Mononuclear cell (primary cell): ENCODE results near the gene PEX10. TPM values are rescaled to one million over a fixed set of nuclear protein-coding genes. Genes with fewer than 3 reads are reported as not detected.
"Not testable (repeated sequence)": the region's sequence is repeated elsewhere in the genome, so short reads cannot be mapped to it uniquely, and the experiment has no call there.

Experiments
- H3K27me3 ChIP-seq: 2 replicates; pipeline ENCODE4 v1.6.0; 2011; ENCODE audit warnings: low read length, control low read depth; ENCODE audit not compliant: insufficient read depth
- H3K4me1 ChIP-seq: 2 replicates; pipeline ENCODE4 v1.5.1; 2011; ENCODE audit warnings: mild to moderate bottlenecking, low read length, control low read depth; ENCODE audit not compliant: insufficient read depth
- H3K4me3 ChIP-seq: 2 replicates; pipeline ENCODE4 v1.5.1; 2011; ENCODE audit warnings: mild to moderate bottlenecking, low read length, moderate library complexity
- H3K9me3 ChIP-seq: 2 replicates; pipeline ENCODE4 v1.5.1; 2011; ENCODE audit warnings: low read depth, mild to moderate bottlenecking, control low read depth, low read length
- total RNA-seq: library from RNA; depleted of rRNA; stranded (reverse); fragments of >200 nt; gene quantifications from one replicate; pipeline ENCODE4 v1.2.3, GENCODE V29; 2012

PEX10 gene
- total RNA-seq, 1 donor = 7.5 TPM

DNA sequence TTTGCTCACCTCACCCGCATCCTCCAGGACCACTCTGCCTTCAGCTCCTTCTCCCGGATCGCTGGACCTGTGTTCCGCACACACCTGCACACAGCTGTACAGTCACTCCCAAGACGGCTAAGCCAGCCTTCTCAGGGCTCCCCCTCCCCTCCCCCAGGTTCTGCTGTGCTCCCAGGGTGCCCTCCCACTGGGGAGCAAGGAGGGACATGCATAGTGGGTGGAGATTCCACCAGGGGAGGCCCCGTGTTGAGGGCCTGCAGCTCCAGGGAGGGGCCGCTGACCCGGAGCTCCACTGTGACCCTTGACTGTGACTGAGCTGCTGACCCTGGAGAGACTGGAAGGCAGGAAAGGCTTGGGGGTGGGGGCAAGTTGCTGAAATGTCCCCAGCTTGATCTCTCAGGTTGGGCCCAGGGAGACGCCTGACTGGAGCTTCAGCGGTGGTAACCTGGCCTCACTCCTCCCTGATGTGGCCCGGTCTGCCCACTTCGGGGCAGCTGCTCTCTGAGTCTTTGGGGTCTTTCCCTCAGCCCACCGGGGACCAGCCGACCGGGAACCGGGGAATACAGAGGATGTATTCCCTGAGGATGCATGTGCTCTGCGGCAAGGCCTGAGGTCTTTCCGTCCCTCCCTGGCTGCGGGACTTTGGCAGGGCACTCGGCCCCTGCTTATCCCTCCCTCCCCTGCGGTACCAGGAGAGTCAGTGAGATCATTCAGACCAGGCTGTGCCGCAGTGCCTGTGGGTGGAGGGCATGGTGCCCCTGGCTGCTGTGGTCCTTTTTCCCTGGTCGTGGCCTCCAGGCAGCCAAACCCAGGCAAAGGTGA lies 35.1 kb upstream of the PEX10 start:
- Histone ChIP-seq H3K9me3 (no peaks in the 10 kb centered on the region), H3K4me3 (no peak overlapping the region), H3K4me1 (no peaks in the 10 kb centered on the region), H3K27me3 (peaks cover 9% of the 10 kb centered on the region)

DNA sequence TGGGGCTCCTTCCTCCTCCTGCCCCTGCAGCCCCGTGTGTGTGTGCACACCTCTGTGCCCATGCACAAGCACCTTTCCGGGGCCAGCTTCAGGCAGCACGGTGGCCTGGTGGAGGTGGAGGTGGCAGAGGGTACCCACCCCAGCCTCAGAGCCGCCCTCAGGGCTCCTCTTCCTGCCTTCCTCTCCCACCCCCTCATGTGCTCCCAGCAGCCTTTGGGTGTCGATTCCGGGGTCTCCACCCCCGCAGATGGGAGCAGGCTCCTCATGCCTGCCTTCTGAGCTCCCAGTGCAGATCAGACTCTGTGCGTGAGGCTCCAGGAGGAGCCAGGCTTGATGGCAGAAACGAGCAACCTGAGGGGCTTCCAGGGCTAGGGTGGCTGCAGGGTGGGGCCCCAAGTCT lies 34.5 kb upstream of the PEX10 start:
- H3K27me3 ChIP-seq = peaks cover 9% of the 10 kb centered on the region
- H3K9me3 ChIP-seq = no peaks in the 10 kb centered on the region
- H3K4me3 ChIP-seq = no peak overlapping the region
- no peaks in the 10 kb centered on the region for H3K4me1 ChIP-seq

DNA sequence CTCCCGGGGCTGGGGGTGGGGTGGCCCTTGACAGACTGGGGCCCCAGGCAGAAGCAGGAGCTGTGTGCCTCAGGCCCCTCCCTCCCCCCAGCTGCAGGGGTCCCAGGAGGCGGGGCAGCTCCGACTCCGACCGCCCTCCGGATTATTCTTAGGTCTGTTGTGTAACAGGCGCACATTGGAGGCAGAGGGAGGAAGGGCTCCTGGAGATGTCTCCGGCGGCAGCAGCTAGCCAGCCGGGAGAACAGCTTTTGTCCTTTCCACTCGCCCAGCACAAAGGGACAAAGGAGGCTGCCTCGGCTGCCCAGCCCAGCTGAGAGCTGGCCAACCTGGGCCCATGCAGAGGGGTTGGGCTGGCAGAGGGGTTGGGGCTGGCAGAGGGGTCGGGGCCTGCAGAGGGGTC lies 34.0 kb upstream of the PEX10 start:
- no peaks in the 10 kb centered on the region for H3K9me3 ChIP-seq
- no peaks in the 10 kb centered on the region for H3K4me1 ChIP-seq
- no peak overlapping the region for H3K4me3 ChIP-seq
- H3K27me3 ChIP-seq = peaks cover 9% of the 10 kb centered on the region

DNA sequence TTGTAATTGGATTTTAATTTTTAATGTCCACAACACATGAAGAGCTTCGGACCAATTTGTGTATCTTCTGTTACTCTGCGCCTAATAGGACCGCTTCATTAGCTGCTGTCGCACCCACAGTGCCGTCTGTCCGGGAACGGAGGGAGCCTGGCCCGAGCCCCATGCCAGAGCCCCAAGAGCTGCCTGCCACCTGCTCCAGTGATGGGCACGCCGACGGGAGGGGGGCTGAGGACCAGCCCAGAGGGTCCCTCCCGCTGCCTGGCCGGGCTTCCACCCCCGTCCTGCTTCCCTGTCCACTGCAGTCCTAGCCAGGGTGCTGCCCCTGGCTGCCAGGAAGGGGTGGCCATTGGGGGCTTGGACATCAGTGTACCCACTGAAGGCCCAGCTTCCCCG lies 33.5 kb upstream of the PEX10 start:
- H3K4me1 ChIP-seq = no peaks in the 10 kb centered on the region
- H3K4me3 ChIP-seq = no peak overlapping the region
- no peaks in the 10 kb centered on the region for H3K9me3 ChIP-seq
- H3K27me3 ChIP-seq = peaks cover 9% of the 10 kb centered on the region

DNA sequence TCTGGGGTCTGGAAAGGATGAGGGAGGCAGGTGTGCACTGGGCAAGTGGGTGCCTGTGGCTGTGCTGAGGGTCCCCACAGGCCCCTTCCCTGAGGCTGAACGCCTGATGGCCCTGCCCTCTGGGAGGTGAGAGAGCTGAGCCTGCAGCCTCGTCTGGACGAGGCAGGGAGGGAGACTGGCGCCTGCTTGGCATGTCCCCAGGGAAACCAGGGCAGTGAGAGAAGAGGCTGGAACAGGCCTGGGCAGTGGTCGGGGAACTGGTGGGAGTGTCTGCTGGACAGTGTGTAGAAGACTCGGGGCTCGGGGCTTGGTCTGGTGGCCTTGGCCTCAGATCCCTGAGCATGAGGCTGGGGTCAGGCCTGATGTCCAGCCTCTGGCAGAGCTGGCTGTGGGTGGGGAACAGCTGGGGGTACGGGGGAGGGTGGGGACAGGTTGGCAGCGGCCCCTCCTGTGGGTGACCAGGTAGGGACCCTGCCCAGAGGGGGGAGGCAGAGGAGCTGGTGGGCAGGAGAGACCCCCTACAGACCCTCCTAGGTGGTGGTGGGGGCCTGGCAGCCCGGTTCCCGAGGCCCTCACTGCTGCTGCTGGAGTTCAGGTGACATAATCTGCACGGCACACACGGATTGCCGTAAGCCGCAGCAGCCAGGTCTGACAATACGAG lies 32.9 kb upstream of the PEX10 start:
- H3K27me3 ChIP-seq = peaks cover 9% of the 10 kb centered on the region
- no peak overlapping the region for H3K4me3 ChIP-seq
- no peaks in the 10 kb centered on the region for H3K9me3 ChIP-seq
- H3K4me1 ChIP-seq = no peaks in the 10 kb centered on the region

DNA sequence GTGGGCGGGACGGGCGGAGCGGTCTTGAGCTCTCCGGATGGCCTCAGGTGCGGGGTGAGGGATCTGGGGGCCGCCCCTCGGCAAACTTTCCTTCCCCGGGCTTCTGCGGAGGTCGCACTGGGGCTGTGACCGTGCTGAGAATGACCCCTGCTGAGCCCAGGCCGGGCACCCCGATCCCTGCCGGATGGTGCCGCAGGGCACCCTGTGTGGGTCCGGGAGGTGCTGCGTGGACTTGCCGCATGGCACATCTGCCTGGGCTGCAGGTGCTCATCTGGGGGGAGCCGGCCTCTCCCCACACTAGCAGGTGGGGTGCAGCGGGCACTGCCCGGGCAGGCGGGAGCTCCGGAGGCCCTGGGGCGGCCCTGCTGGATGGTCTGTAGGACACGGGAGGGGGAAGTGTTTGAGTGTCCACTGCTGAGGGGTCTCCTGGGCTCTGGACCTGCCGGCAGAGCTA lies 31.8 kb upstream of the PEX10 start:
- H3K4me3 ChIP-seq = no peak overlapping the region
- H3K27me3 ChIP-seq = peaks cover 9% of the 10 kb centered on the region
- H3K9me3 ChIP-seq = no peaks in the 10 kb centered on the region
- no peaks in the 10 kb centered on the region for H3K4me1 ChIP-seq

DNA sequence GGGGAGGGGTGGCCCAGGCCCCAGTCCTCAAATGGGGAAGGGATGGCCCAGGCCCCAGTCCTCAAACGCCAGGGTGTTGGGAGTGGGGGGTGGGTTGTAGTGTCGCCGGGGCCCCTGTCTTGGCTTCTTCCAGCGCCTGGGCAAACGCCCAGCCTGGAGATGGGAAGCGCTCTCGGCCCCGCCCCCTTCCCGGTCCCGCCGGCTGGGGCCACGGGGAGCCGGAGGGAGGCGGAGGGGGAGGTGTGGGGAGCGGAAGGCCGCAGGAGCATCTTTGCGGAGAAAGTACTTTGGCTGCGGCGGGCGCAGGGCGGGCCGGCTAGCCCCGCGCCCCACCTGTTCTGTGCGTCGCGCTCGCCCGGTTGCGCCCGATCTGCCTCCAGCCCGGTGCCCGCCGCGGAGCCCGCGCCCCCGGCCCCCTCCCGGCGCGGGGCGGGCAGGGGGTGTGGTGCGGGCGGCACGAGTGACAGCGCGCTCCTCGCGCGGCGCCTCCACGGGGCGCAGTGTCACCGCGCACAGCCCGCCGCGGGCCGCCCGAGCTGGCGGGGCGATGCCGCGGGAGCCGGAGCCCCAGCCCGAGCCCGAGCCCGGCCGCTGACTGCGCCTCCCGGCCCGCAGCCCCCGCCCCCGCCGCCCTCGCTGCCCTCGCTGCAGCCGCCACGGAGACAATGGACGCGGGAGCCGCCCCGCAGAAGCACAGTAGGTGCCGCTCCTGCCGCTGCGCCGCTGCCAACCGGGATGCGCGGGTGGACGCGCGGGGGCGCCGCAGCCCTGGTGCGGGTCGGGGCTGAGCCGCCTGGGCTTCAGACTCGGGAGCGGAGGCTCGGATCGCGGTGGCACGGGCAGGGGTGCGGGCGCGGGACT lies 31.1 kb upstream of the PEX10 start:
- Histone ChIP-seq H3K4me3 (no peak overlapping the region), H3K9me3 (no peaks in the 10 kb centered on the region), H3K4me1 (no peaks in the 10 kb centered on the region), H3K27me3 (peaks cover 9% of the 10 kb centered on the region)

DNA sequence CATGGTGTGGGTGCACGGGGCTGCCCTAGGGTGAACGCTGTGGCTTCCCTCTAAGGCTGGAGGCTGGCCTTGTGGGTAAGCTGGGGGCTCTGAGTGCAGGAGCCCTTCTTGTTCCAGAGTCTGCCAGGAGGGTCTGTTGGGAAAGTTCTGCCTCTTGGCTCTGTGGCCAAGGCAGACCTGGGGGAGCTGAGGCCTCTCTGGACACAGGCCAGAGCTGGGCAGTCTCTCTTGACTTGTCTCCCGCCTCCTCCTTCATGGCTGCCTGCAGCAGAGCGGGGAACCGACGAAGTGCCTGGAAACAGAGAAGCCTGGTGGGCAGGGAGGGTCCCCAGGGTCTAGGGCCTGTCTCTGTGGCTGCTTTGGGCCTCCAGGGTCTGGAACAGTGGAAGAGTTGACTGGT lies 30.3 kb upstream of the PEX10 start:
- no peaks in the 10 kb centered on the region for H3K4me1 ChIP-seq
- peaks cover 9% of the 10 kb centered on the region for H3K27me3 ChIP-seq
- no peak overlapping the region for H3K4me3 ChIP-seq
- H3K9me3 ChIP-seq = no peaks in the 10 kb centered on the region

DNA sequence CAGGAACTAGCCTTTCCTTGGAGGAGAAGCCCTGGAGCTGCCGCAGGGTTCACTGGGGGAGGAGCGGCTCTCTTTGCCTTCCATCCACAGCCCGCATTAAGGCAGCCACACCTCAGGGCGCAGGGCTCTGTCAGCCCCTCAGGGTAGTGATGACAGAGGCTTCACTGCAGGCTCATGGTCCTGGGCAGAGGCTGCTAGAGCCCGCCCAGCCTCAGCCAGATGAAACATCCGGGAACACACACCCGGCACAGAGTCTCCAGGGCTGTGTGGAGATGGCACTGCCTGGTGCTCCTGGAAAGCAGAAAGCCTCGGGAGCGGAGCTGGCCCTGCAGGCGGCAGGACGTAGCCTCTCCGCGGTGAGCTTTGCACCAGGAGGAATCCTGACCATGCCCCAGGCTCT lies 29.4 kb upstream of the PEX10 start:
- peaks cover 9% of the 10 kb centered on the region for H3K27me3 ChIP-seq

DNA sequence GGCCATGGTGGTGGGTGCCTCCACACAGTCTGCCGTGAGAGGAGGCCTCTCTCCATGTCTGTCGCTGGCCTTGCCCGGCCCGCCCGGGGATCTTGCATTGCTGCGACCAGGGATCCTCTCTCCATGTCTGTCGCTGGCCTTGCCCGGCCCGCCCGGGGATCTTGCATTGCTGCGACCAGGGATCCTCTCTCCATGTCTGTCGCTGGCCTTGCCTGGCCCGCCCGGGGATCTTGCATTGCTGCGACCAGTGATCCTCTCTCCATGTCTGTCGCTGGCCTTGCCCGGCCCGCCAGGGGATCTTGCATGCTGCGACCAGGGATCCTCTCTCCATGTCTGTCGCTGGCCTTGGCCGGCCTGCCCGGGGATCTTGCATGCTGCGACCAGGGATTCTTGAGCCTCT lies 28.0 kb upstream of the PEX10 start:
- H3K4me1 ChIP-seq, H3K27me3 ChIP-seq, H3K4me3 ChIP-seq, H3K9me3 ChIP-seq: not testable (repeated sequence)

More for the DNA sequence above, 29.4 kb upstream of the PEX10 start:
- no peak overlapping the region for H3K4me3 ChIP-seq
- no peaks in the 10 kb centered on the region for H3K4me1 ChIP-seq
- no peaks in the 10 kb centered on the region for H3K9me3 ChIP-seq

DNA sequence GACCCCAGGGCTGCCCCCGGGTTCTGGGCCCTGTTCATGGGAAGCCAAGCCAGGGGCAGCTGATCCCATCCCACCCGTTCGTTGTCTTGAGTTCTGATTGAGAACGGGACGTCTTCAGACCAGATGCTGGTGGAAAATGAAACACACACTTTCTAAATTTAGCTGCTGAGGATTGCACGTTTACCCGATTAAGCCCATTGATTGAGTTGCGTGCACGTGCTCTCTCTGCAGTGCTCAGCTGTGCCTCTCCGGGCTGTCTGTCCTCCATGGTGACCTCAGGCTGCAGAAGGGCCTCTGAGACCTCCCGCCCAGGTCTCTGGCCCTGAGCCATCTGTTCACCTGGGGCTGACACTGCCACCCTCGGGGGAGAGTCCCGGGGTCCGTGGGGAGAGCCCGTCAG lies 27.0 kb upstream of the PEX10 start:
- H3K9me3 ChIP-seq = no peaks in the 10 kb centered on the region

DNA sequence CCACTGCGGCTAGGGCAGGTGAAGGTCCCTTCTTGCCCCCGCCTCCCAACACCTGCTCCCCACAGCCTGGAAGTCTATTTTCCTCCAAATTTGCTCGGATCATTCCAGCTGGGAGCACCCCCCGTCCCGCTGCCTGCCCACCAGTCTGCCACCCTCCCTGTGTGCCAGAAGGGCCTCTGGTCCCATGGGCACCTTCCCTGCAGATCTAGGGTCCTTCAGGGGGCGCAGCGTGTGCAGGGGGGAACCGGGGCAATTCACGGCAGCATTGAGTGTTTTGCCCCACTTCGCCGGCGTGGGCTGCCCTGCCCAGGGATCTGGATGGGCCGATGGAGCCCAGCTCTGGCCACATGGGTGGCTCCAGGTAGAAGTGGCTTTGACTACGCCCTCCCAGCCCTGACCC lies 26.3 kb upstream of the PEX10 start:
- Histone ChIP-seq H3K9me3 (no peaks in the 10 kb centered on the region), H3K4me1 (no peaks in the 10 kb centered on the region), H3K4me3 (no peak overlapping the region), H3K27me3 (peaks cover 5% of the 10 kb centered on the region)

More for the DNA sequence above, 27.0 kb upstream of the PEX10 start:
- Histone ChIP-seq H3K27me3 (peaks cover 7% of the 10 kb centered on the region), H3K4me3 (no peak overlapping the region), H3K4me1 (no peaks in the 10 kb centered on the region)

DNA sequence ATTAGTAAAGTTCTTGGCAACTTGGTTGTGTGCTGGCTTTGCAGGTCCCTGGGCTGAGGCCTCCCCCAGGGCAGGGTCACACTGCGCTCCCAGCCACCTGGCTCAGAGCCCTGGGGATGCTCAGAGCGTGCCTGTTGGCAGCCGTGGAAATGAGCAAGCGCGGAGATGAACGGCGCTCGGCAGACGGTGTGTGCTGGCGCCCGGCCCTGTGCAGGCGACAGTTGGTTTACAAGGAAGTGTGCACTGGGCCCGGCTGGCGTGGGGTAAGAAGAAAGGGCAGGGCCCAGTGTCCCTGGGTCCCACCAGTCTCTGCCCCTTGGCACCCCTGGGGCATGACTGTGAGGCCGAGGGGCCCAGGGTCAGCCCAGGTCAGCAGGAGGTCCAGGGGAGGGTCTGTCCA lies 25.7 kb upstream of the PEX10 start:
- H3K4me3 ChIP-seq = no peak overlapping the region
- no peaks in the 10 kb centered on the region for H3K4me1 ChIP-seq
- no peaks in the 10 kb centered on the region for H3K9me3 ChIP-seq
- peaks cover 5% of the 10 kb centered on the region for H3K27me3 ChIP-seq

DNA sequence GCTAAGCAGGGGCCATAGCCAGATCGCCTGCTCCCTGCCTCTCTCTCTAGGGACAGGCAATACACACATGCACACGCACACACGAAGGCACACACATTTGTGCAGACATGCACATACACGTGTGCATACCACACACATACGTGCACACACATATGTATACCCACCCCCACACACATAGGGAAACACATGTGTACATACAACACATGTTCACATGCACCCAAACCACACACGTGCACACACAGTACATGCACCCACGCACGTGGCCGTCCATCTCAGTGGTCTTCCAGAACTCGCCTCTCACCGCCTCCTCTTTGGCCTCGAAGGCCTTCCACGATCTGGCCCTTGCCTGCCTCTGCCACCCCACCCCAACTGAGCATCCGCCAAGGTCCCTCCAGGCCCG lies 25.3 kb upstream of the PEX10 start:
- no peak overlapping the region for H3K4me3 ChIP-seq
- H3K4me1 ChIP-seq = no peaks in the 10 kb centered on the region
- no peaks in the 10 kb centered on the region for H3K9me3 ChIP-seq
- peaks cover 1% of the 10 kb centered on the region for H3K27me3 ChIP-seq

DNA sequence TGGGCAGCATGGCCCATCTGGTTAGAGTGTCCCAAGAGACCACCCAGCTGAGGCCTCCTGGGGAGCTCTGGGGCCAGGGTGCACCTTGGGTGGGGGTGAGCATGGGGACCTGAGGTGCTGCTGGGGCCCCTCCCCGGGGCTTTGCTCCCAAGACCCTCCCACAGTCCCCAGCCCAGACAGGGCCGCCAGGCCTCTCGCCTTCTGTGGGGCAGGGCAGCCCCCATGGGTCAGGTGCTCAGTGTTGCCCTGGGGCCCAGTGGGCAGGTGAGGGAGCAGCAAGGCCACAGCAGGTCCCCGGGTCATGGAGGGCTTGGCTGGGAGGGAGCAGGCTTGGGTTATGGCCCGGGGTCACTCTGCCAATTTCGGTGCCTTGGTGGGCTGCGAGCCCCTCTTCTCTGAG lies 24.5 kb upstream of the PEX10 start:
- Histone ChIP-seq H3K4me1 (no peaks in the 10 kb centered on the region), H3K4me3 (no peak overlapping the region), H3K27me3 (no peaks in the 10 kb centered on the region), H3K9me3 (no peaks in the 10 kb centered on the region)
